PFSK-1 (cell line): Measurements from ENCODE around the gene CCDC7.

Experiments
- FOXP2 ChIP-seq: optimal IDR thresholded peaks from 2 replicates; pipeline ENCODE3; 2011; ENCODE audit warnings: borderline replicate concordance, control low read depth, inconsistent platforms; ENCODE audit not compliant: insufficient read depth; ENCODE audit errors: extremely low read length, extremely low read depth
- POLR2AphosphoS5 ChIP-seq: IDR thresholded peaks from 2 replicates; pipeline ENCODE4 v1.6.1; 2012; ENCODE audit warnings: low read depth, mild to moderate bottlenecking, control low read depth, low read length, moderate library complexity
- SIN3A ChIP-seq: IDR thresholded peaks from 2 replicates; pipeline ENCODE4 v1.6.1; 2012; ENCODE audit warnings: mild to moderate bottlenecking, low read length, moderate library complexity, borderline replicate concordance; ENCODE audit not compliant: insufficient read depth
- TAF1 ChIP-seq: IDR thresholded peaks from 2 replicates; pipeline ENCODE4 v1.6.1; 2012; ENCODE audit warnings: low read length, control low read depth, borderline replicate concordance; ENCODE audit not compliant: insufficient read depth
- TF ChIP-seq, protein P1 (sequence below), 2 experiments: IDR thresholded peaks; 2 replicates each; pipeline versions ENCODE4 v1.6.1 to v1.8.0; 2011 to 2012; ENCODE audit warnings: low read depth in 2 of 2, low read length in 2 of 2, control low read depth in 1 of 2, inconsistent platforms in 1 of 2, mild to moderate bottlenecking in 1 of 2, moderate library complexity in 1 of 2; ENCODE audit not compliant: insufficient read depth in 1 of 2

The CCDC7 gene

DNA sequence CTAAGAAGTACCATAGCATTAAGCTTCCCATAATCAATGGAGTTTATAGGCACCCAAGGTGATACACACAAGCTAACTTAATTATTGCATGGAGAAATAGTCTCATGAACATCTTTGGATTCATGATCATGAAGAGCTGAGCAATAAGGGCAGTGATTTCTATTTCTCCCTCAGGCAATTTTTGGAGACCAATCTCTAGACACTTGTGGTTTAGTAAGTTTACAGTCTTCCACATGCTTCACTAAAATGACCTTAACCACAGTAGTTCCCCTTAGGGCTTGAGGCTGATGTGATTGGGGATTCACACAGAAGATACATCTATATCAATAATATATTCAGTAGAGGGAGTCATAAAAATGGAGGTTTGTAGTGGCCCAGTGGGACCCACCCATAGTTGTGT, 241.2 kb downstream of the CCDC7 start:
- no peak for TF ChIP-seq FOXP2
- TF ChIP-seq TAF1 = no peak
- TF ChIP-seq POLR2AphosphoS5 = no peak
- TF ChIP-seq, protein P1, sequence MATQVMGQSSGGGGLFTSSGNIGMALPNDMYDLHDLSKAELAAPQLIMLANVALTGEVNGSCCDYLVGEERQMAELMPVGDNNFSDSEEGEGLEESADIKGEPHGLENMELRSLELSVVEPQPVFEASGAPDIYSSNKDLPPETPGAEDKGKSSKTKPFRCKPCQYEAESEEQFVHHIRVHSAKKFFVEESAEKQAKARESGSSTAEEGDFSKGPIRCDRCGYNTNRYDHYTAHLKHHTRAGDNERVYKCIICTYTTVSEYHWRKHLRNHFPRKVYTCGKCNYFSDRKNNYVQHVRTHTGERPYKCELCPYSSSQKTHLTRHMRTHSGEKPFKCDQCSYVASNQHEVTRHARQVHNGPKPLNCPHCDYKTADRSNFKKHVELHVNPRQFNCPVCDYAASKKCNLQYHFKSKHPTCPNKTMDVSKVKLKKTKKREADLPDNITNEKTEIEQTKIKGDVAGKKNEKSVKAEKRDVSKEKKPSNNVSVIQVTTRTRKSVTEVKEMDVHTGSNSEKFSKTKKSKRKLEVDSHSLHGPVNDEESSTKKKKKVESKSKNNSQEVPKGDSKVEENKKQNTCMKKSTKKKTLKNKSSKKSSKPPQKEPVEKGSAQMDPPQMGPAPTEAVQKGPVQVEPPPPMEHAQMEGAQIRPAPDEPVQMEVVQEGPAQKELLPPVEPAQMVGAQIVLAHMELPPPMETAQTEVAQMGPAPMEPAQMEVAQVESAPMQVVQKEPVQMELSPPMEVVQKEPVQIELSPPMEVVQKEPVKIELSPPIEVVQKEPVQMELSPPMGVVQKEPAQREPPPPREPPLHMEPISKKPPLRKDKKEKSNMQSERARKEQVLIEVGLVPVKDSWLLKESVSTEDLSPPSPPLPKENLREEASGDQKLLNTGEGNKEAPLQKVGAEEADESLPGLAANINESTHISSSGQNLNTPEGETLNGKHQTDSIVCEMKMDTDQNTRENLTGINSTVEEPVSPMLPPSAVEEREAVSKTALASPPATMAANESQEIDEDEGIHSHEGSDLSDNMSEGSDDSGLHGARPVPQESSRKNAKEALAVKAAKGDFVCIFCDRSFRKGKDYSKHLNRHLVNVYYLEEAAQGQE (IDR thresholded peaks at IDR 0.05; ENCODE audit: insufficient read depth in 1 of 2, low read depth in 2 of 2, low read length in 2 of 2) = no peak
- TF ChIP-seq SIN3A = no peak

DNA sequence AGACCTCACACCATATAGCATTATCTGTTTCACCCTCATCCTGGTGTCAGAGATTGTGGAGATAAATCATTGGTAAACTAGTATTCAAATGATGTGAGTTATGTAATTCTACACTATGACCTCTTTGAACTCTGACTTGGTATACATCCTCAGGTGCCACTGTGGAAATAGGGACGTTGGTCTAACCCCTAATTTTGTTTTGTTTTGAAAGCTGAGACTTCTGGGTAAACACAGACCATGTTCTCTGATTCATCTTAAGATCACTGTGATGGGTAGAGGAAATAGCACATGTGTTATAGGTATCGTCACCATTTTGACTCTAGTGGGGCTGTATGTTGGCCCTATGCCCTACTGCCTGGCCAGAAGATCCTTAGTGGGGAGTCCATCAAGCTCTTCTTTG, 241.6 kb downstream of the CCDC7 start:
- no peak for TF ChIP-seq FOXP2
- TF ChIP-seq SIN3A = no peak
- TF ChIP-seq POLR2AphosphoS5 = no peak
- TF ChIP-seq, protein P1 (IDR thresholded peaks at IDR 0.05; ENCODE audit: insufficient read depth in 1 of 2, low read depth in 2 of 2, low read length in 2 of 2) = no peak
- TF ChIP-seq TAF1 = no peak

DNA sequence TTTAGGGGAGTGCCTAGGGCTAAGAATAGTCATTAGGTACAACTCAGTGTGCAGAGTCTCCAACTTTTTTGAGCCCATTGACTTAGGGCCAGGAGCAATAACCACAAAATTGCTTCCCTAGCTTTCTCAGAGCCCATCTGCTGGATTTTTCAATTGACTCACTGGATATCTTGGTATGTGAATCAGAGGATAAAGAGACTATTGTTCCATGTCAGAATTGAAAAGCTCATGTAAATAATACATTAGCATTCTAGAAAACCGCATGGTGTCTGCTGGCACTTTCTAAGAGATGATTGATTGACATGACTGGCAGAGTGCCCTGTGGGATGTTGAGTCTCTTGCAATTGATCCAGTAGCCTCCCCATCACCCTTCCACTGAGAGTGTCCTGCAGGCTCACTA, 246.2 kb downstream of the CCDC7 start:
- TF ChIP-seq SIN3A (no peak), FOXP2 (no peak), TAF1 (no peak), POLR2AphosphoS5 (no peak)
- TF ChIP-seq, protein P1 (IDR thresholded peaks at IDR 0.05; ENCODE audit: insufficient read depth in 1 of 2, low read depth in 2 of 2, low read length in 2 of 2) = no peak

DNA sequence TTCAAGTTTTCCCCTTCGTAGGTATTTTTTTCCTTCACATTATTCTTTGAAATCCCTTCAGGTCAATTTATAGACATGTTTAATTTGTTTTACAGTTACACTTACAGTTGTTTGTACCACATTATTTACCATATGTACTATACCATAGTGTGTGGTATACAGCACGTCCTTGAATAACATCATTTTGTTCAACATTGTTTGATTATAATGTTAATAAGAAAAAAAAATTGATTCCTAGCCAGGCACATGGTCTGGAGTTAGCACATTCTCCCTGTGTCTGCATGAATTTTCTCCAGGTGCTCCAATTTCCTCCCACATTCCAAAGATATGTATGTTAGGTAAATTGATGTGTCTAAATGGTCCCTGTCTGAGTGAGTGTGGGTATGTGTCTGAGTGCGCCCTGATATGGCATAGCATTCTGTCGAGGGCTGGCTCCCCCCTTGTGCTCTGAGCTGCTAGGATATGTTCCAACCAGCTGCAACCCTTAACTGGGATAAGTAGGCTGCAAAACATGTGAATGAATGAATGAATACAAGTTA, 247.6 kb downstream of the CCDC7 start:
- TF ChIP-seq, protein P1 (IDR thresholded peaks at IDR 0.05; ENCODE audit: insufficient read depth in 1 of 2, low read depth in 2 of 2, low read length in 2 of 2) = no peak
- no peak for TF ChIP-seq FOXP2
- no peak for TF ChIP-seq POLR2AphosphoS5
- TF ChIP-seq TAF1 = no peak
- no peak for TF ChIP-seq SIN3A

DNA sequence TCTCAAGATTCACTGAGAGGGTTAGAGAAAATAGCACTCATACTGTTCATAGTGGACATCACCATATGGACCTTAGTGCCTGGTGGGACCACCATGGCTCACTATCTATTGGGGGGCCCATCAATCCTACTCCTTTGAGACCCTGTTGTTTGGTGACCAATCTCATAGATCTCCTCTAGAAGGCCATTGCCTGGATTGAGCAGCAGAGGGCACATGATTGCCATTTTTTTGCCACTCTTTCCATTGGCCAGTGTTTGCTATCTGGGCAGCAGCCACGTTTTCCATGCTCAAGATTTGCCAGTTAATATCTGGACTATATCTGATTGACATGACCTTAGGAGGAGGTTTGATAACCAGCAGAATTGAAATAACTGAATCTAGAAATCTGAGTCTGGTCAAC, 267.6 kb downstream of the CCDC7 start:
- no peak for TF ChIP-seq TAF1
- TF ChIP-seq, protein P1 (IDR thresholded peaks at IDR 0.05; ENCODE audit: insufficient read depth in 1 of 2, low read depth in 2 of 2, low read length in 2 of 2) = no peak
- no peak for TF ChIP-seq POLR2AphosphoS5
- TF ChIP-seq SIN3A = no peak
- TF ChIP-seq FOXP2 = no peak
